ENCODE measurements around the gene ROR1.
"Not testable (repeated sequence)": the region's sequence is repeated elsewhere in the genome, so short reads cannot be mapped to it uniquely, and the experiment has no call there.

Gene ROR1

DNA sequence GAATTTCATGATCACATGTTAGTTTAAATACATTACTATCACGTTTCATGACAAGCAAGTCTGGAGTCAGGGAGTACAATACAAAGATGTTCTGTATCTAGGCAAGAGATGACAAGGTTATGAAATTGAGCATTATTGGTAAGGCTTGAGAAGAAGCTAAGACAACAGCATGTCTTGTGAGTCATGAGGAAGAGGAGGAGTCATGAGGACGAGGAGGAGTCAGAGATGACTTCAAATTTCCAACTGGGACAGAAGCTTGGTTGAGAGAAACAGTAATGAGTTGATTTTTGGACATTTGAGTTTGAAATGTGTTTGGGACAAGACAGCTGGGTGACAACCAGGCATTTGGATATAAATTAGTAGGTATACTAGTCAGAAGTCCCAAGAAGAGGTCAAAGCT lies 425.3 kb downstream of the ROR1 start:
- no peak for DNase-seq

DNA sequence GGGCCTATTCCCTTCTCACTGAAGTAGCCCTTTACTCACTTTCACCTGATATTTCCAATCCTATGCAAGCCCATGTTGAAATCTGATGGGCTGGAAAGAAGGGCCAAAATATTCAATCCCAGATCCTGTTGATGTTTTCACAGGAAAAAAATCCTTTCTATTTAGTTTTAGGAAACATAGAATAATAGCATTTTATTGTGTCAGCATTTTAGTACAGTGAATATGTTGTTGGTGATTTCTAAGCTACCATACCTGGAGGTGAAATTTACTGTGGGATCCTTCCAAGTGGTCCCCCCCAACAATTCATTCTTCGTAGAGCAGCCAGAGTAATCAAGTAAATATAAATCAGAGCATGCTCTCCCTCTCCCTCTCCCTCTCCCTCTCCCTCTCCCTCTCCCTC lies 426.2 kb downstream of the ROR1 start:
- DNase-seq: no peak

DNA sequence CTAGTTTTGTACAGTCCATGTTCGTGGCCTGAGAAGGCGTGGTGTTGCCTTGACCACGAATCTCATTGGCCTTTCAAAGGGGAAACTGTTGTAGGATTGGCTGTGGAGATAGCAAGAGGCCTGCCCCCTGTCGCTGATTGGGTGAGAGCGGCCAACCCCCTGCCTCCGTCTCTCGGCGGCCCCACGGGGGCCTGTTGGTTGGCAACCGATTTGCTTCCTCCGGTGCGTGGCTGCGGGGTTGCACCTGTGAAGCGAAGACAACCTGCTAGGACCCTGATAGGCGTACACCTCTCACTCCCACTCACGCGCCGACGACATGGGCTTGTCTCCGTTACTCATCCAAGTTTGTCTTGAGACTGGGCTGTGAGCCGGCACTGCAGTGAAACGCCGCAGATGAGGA lies 429.6 kb downstream of the ROR1 start, which contains the start of gene UBE2U:
Gene UBE2U, plus strand, starts transcription at position 204 of the 400 bp plus-strand sequence. CDS start 428 bp downstream, outside the sequence.
- no peak for DNase-seq

DNA sequence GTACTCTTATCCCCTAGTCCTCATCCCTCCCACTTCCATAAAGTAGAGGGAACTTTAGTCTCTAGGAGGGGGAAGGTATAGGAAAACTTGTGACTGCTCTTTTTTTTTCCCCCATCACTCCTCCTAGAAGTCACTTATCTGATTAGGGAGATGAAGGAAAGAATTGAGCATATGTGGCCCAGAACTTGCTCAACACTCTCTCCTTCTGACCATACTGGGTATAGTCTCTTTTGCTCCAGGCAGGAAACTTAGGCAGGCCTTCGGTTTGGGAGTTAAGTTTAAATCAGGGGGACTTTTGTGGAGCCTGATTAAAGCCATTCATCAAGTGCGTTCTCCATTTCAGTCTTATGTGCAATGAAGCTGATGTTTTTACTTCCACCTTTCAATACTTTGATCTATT lies 435.4 kb downstream of the ROR1 start:
- DNase-seq: no peak

- DNase-seq: no peak
Measured at GRCh38 chr1:64212031-64212430, 438.2 kb downstream of the ROR1 start.

- DNase-seq: no peak
Measured at GRCh38 chr1:64215576-64215975, 441.8 kb downstream of the ROR1 start.

- DNase-seq: no peak
Measured at GRCh38 chr1:64220241-64220640, 446.4 kb downstream of the ROR1 start.

- DNase-seq: no peak
Measured at GRCh38 chr1:64223329-64224151, 449.7 kb downstream of the ROR1 start.

DNA sequence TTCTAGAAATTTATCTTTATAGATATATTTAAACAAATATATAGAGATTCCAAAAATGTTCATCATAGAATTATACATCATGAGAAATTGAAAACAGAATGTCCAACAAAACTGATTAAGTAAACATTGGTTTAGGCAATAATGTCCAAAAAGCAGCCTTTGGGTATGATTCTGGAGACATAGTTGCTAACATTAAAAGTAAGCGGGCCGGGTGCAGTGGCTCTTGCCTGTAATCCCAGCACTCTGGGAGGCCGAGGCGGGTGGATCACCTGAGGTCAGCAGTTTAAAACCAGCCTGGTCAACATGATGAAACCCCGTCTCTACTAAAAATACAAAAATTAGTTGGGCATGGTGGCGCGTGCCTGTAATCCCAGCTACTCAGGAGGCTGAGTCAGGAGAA lies 450.4 kb downstream of the ROR1 start:
- not testable (repeated sequence) for DNase-seq

DNA sequence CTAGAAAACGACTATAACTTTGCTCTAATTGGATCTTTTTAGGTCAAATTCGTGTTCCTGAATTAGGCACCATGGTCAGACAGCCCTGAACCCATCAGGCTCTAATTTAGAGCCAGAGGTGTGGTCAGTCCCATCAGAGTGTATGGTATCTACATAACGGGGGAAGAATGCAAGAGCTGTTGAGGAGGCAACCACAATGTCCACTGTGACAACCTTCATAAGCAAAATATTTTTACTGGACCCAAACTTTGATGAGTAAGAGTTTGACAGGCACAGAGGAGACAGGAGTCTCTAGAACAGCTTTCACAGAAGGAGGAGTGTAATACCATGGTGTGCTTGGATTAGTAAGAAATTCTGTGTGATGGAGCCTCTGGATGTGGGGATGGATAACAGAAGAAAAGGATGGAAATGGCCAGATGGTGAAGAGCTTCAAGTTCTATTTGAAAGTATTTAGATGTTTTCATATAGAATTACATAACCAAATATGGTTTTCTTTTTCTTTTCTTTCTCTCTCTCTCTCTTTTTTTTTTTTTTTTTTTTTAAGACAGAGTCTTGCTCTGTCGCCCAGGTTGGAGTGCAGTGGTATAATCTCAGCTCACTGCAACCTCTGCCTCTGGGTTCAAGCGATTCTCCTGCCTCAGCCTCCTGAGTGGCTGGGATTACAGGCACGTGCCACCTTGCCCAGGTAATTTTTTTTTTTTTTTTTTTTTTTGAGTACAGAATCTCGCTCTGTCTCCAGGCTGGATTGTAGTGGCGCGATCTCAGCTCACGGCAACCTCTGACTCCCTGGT lies 454.5 kb downstream of the ROR1 start:
- no peak for DNase-seq

- no peak for DNase-seq
Measured at GRCh38 chr1:64229307-64229706, 455.5 kb downstream of the ROR1 start.
